GM19328 (cell line): ENCODE data around the gene FAR2.
"Not testable (repeated sequence)": the region's sequence is repeated elsewhere in the genome, so short reads cannot be mapped to it uniquely, and the experiment has no call there.

Source experiments
- ATAC-seq: cut with Tn5 transposase; IDR thresholded peaks from one replicate; pipeline ENCODE4 v1.9.1; 2021; ENCODE audit warnings: mild to moderate bottlenecking, moderate library complexity; ENCODE audit not compliant: unreplicated experiment

The FAR2 gene

DNA sequence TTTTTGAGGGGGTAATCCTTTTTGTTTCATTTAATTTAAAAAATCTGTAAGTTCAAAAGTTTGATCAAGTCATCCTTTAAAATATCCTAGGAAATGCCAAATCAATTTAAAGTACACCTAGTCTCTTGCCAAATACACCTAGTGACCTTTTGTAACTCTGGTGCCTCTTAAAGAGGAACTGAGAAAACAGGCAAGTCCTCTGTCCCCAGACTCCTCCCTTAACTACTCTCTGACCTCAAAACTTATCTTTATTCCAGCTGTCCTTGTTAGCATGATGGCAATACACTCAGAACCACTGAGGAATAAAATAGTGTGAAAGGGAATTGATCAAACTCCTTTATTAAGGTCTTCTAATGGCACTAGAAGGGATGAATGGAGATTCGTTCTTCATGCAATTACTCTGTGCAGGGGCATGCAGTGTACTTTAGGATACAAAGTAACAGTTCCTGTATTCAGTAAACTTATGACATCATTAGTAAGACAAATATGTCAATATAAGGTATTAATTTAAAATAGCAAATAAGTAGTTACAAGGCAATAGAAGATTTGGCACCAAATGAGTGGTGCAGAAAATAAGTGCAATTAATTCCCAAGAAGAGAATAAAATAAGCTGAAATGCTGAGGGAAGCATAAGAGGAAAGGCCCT lies 3.3 kb downstream of the FAR2 start:
- peak; percentile 81 for ATAC-seq

DNA sequence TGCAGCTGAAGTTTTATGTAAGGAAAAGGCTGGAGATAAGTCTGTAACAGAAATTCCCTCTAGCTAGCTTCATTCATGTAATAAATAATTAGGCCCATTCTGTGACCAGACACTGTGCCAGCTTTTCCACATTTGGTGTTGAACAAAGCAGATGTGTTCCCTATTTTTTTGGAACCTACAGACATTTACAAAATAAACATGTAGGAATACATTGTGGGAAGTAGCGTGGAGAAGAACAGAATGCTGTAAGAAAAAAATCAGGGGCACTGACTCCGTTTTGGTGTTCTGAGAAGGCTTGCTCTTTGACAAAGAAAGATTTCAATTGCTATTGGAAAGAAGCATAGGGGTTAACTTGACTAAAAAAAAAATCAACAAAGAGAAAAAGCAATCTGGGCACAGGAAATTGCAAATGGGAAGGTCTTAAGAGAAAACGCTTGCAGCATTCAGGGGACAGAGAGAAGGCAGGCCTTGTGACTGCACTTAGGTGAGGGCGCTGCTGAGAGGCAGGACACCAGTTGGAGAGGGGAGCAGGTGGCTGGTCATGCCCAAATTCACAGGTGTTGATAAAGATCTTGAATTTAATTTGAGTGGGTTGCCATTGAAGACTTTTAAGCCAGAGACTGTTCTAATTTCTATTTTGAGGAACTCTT lies 4.0 kb downstream of the FAR2 start:
- ATAC-seq, result no peak

DNA sequence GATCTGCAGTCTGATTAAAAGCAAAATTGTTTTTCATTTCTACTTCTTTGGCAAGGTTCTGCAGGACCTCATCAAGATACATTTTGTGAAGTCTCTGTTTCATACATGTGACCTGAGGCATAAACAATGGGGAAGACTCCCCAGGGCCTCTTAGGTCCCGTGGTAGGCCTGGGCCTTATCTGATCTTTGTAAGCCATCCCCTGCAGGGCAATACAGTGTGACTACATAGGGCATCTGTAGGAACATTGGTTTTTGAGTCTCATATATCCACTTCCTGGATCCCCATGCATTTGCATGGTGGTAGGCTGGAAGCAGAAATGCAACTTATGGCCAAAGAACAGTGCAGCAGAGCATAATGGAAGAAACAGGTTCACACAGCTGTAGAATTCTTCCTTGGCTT lies 6.0 kb downstream of the FAR2 start:
- peak; percentile 32 for ATAC-seq

DNA sequence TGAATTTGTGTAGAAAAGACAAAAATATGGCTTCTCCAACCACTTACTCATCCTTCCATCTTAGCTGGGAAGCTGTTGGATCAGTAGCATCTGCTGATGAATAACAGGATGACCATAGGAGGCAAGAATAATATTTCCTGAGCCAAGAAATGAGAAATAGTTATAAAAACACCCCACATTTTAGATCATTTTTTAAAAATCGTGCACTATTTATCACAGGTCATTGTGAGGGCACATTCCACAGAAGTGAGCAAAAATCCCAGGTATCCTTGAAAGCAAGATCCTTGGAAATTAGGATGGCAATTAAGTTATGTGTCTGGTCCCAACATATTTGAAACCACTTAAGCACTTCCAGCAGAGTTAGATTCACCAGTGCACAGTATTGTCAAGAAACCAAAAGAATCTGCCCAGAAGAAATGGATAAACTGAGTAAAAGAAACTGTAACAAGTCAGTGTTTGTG lies 8.4 kb downstream of the FAR2 start:
- ATAC-seq, result no peak

DNA sequence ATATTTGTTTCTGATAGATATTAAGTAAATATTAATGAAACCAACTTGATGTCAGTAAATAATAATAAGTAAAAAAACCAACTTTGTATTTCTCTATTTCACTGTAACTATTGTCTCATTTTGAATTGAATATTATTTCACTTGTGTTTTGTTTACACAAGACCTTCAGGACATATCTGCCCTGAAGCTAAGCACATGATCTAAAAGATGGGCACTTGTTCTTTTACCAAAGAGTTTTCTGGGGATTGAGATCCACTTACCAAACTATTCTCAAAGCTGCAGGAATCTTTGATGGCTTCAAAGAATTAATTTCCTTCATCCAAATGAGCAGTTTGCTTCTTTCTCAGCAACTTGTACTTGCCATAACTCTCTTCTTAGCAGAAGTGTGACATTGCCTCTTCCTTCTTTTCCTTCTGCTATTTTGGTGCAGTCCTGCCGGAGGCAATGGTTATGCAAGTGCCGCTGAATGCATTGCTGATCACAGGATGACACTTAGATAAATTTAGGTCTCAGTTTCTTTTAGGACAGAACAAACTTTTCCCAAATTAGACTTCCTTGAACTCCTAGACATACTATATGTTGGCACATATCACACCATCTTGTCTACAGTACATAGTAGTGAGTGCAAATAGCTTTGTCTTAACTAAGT lies 9.2 kb downstream of the FAR2 start:
- ATAC-seq, result no peak

DNA sequence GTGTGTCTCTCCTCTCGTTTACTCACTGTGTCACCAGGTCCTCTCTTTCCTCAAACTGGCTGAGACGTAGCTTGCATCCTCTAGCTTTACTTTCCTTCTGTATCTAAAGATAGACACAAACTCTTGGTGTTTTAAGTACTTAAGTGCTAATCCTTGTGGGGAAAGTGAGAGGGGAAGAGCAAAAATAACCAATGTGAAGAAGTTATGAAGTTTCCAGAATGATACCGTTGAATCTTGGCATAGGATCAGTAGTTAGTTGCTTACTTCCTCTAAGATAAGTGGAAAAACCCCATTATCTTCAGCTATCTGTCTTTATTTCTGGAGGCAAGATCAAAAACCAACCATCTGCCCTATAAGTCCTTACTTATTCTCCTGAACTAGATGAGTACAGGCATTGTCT lies 10.6 kb downstream of the FAR2 start:
- ATAC-seq, result no peak

DNA sequence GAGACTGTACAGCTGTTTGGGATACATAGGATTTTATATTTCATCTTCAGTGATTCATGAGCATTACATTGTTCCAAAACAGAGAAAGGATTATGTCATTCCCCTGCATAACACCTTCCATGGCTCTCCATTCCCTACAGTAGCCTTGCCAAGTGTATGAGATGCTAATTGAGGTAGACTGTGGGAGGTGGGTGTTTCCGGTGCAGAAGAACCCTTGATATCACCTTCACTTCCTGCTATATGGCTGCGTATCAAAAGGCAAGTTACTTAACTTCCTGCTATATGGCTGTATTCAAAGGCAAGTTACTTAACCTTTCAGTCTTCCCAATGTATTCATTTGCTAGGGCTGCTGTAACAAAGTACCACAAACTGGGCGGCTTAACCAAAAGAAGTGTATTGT lies 11.2 kb downstream of the FAR2 start:
- no peak for ATAC-seq

DNA sequence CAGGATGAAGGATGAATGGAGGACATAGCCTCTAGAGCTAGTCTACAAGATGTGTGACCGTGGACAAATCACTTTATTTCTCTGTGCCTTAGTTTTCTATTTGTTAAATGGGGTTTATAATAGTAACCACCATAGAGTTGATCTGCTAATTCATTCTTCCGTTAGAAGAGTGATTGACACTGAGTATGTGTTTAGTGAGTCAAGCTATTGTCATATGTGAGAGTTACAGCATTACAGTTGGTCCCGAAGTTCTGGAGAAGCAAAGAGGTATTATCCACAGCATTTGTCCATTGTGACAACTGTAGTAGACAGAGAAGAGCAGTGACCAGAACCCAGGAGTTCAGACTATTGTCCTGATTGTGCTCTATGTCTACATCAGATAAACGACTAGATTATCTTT lies 14.1 kb downstream of the FAR2 start:
- ATAC-seq, result no peak

DNA sequence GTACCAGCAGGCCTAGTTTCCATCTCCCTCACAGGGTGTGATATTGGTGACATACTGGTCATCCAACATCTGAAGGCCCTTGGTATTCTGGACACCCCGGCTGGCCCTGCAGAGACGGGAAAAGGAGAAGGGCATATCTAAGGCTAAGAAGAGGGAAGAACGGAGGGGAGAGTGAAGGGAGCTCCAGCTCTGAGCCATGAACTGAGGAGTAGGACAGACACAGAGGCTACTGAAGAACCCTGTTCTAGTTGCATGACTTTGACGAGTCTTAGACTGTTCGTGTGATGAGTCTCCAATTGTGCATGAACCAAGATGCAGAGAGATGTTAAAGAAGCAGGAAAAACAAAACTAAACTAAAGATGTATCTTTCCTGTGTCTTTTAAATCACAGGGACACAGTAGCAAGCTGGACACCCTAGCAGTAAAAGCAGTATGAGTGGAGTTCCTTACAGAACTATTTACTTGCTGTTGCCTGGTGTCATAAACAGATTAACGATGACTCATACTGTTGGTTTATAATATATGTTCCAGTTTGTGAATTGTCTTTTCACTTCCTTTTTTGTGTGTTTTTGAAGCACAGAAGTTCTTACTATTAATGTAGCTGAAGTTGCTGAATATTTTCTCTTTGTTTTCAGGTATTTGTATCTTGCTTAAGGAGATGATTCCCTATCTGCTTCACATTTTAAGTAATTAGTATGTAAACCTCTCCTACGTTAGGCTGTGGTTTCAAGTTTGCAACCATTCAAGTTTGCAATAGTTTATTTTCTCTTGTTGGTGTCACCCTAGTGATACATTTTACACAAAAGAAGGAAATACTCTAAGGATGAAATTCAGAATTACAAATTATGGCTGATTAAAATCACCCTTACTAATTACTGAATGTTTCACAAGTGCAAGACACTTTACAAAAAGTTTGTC lies 15.7 kb downstream of the FAR2 start:
- ATAC-seq, result peak; percentile 100

DNA sequence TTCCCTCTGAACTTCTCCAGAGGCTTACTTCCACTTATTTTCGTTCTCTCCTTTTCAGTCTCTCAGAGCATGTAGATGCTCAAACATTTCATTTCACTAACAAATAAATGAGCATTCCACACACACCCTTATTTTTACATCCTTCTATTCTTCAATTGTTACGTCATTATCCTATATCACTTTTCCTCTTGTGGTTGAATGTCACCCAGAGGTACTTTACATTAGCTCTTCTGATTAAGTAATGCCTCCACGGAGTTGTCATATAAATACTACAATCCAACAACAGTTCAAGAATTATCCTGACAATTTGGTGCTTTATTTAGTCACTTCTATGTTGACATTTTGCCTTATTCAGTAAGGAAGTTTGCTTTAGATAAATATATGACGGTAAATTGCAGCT lies 18.4 kb downstream of the FAR2 start:
- no peak for ATAC-seq

DNA sequence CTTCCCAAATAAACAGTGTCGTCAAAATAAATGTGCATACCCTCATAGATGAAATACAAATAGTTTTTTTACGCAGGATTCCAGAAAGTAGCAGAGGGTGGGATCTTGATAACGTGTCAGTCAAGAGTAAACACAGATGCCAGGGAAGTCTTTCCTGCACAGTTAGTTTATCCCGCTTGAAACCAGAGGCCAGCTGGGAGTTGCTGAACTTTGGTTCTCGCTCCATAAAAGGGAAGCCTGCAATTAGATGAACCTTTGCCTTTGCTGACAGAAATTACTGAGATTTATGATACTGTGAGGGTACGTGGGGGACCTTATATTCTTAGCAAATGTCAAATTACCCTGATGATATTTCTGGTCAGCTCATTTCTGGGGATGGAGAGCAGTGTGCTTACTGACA lies 18.9 kb downstream of the FAR2 start:
- no peak for ATAC-seq

DNA sequence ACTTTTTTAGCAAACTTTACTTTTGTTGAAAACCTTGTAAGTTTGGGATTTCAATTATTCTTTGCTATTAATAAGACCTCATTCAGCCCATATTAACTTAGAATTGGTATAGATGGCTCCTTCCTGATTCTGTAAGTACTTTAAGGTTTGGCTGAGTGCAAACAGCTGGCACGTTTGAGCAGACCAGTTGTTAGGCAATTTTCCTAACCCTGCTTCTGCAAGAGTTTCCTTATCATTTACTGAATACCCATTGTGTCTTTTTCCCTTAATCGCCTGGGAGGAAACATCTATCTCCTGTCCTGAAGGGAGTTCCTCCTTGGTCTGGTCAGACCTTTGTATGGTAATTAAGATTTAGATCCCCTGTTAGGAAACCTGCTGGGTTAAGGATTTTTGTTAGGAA lies 20.9 kb downstream of the FAR2 start:
- not testable (repeated sequence) for ATAC-seq

DNA sequence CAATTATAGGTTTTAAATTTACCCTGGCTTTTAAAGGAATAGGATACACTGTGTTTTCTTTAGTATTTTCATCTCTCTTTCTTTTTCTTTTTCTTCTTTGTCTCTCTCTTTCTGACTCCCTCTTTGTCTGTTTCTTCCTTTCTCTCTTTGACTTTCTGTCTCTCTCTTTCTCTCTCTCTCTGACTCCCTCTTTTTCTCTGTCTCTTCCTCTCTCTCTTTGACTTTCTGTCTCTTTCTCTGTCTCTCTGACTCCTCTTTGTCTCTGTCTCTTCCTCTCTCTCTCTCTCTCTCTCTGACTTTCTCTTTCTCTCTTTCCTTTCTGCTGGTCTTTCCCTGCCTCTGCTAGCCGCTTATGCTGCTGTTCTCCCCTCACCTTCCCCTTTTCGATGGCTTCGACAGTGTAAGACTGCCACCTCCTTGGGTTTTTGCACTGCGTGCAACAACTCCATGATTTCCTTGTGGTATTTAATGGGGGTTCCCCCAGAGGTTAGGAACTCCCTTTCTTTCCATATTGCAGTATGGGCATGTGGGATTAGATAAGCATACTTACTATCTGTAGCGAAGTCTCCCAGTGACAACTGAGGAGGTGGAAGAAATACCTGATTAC lies 21.5 kb downstream of the FAR2 start:
- ATAC-seq, result not testable (repeated sequence)

DNA sequence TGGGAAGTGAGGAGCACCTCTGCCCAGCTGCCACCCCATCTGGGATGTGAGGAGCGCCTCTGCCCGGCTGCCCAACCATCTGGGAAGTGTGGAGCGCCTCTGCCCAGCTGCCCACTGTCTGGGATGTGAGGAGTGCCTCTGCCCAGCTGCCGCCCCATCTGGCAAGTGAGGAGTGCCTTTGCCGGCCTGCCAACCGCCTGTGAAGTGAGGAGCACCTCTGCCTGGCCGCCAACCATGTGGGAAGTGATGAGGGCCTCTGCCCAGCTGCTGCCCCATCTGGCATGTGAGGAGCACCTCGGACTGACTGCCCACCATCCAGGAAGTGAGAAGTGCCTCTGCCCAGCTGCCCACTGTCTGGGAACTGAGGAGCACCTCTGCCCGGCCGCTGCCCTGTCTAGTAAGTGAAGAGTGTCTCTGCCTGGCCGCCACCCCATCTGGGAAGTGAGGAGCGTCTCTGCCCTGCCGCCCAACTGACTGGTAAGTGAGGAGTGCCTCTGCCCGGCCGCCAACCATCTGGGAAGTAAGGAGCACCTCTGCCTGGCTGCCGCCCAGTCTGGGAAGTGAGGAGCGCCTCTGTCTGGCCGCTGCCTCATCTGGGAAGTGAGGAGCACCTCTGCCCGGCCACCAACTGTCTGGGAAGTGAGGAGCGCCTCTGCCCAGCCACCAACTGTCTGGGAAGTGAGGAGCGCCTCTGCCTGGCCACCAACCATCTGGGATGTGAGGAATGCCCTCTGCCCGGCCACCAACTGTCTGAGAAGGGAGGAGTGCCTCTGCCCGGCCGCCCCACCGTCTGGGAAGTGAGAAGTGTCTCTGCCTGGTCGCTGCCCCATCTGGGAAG lies 22.6 kb downstream of the FAR2 start:
- no peak for ATAC-seq

DNA sequence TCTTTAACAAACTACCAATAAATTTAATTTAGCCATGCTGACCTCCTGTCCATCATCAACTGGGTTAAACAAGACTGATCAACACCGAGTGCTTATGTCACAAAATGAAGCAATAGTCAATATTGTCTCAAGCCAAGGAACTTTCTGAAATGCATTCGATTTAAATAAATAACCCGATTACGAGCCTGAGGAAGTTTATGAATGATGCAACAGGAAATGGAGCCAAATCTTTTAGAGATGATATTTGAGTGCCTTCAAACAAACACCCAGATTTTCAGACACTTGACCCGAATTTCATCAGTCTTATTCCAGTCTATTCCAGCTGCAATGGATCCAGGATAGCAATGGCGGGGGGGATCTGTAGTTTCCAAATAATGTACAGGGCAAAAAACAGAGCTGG lies 27.9 kb downstream of the FAR2 start:
- ATAC-seq, result no peak

DNA sequence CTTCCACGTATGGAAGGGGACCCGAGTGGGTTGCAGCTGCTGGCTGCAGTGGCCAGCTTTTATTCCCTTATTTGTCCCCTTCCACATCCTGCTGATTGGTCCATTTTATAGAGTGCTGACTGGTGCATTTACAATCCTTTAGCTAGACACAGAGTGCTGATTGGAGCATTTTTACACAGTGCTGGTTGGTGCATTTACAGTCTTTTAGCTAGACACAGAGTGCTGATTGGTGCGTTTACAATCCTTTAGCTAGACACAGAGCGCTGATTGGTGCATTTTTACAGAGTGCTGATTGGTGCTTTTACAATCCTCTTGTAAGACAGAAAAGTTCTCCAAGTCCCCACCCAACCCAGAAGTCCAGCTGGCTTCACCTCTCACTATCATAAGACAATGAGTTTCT lies 33.2 kb downstream of the FAR2 start:
- not testable (repeated sequence) for ATAC-seq

DNA sequence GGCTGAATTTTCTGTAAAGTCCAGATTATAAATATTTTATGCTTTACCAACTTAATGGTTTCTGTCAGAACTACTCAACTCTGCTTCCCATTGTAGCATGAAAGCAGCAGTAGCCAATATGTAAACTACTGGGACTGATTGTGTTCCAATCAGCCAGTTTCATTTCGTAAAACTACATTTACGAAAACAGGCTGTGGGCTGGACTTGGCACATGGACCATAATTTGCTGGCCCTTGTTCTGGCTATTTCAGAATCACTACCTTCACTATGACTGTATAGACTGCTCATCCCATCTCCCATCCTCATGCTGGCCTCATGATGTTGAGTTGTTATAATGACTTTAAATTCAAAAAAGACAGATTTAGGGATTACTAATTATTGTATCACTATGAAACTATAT lies 38.7 kb downstream of the FAR2 start:
- ATAC-seq, result no peak

DNA sequence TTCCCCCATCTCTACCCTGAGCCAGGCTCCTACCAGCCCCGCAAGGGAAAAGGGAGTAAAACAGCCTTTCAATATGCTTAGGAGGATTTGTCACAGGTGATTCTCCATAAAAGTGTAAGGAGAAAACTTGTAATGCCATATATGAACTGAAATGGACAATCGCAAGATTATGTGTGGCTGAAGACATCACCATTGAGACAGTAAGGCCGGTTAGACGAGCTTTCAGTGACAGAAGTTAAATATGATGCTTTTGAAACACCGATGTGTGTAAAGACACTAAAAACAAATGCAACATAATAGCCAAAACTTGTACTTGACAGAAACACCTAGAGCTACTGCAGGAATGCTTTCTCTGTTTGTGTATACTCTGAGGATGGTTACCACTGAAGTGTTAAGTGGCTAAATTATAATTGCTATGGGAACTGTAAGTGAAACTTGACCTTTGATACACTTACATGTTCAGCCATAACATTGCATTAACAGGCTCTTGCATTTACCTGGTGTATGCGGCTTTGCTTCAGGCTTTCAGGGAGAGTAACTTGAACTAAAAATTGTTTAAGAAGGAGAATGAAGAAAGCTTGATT lies 42.3 kb downstream of the FAR2 start:
- ATAC-seq, result no peak

DNA sequence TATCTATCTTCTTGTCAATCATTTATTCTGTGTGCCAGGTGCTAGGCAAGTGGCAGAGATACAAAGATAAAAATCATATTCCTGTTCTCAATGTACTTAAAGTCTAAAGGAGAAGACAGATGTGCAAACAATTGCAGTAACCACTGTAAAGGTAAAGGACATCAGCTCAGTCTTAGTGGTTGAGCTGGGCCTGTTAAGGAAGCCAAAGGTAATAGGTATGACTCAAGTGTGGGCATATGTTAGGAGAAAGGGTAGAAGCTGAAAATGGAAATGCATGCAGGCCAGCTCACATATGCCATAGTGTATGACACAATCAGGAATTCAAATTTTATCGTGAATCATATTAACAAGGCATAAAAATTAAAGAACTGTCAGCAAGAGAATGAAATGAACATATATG lies 49.8 kb downstream of the FAR2 start:
- ATAC-seq, result no peak

DNA sequence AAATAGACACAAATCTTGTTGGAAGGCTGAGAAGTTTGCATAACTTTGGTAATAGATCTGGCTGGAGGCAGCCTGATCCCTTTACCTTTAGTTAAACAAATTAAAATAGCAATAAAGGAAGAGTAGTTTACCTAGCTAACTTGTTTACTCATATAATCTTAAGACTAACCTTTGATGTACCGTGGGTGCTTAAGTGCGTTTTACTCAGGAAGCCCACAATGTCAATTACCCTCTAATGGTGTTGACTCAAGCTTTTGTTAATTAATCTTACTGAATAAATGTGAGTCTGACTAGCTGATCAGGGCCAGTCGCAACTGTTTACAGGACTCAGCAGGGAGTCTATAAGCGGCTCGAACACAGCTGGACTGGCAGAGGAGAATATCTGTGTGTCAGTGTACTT lies 51.5 kb downstream of the FAR2 start:
- no peak for ATAC-seq
